Dedifferentiated amniotic fluid mesenchymal stem cell (primary cell): ENCODE measurements around the gene HOXB6.

ENCODE experiments used
- DNase-seq: peaks from one replicate; pipeline ENCODE4 v3.0.0-alpha.2; 2016; ENCODE audit errors: extremely low spot score

Gene HOXB6

DNA sequence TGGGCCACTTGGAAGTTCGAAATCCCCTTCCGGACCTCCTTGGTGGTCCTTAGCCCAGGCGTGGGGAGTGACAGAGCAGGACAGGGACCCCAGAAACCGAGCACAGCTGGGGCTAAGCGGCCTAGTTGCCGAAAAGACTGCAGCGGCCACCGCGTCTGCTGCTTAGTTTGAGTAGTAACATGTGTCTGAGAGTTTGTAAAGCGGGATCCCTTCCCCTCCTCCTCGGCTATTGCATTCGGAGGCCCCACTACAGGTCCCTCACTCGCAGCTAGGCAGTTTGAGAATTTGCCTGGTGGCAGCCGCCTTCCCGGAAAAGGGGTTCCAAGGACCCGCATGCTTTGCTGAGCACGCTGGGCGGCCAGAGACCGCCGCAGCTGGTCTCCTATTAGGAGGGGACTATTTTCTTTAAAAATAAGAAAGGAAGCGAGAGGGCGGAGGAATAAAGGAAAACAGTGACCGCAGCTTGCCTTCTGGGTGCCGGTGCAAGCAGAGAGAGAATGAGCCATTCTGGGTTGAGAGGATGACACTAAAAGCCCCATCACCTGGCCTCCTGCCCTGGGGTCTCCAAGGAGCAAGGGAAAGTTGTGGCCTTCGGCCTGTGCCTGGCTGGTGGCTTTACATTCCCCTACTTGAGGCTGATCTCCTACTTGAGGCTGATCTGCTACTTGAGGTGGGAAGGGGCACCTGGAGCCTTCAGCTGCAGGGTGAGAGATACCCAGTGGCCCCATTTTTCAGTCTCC, 10.1 kb downstream of the HOXB6 start:
- no peak for DNase-seq

- no peak for DNase-seq
Measured at GRCh38 chr17:48593840-48594537, 10.8 kb downstream of the HOXB6 start.

DNA sequence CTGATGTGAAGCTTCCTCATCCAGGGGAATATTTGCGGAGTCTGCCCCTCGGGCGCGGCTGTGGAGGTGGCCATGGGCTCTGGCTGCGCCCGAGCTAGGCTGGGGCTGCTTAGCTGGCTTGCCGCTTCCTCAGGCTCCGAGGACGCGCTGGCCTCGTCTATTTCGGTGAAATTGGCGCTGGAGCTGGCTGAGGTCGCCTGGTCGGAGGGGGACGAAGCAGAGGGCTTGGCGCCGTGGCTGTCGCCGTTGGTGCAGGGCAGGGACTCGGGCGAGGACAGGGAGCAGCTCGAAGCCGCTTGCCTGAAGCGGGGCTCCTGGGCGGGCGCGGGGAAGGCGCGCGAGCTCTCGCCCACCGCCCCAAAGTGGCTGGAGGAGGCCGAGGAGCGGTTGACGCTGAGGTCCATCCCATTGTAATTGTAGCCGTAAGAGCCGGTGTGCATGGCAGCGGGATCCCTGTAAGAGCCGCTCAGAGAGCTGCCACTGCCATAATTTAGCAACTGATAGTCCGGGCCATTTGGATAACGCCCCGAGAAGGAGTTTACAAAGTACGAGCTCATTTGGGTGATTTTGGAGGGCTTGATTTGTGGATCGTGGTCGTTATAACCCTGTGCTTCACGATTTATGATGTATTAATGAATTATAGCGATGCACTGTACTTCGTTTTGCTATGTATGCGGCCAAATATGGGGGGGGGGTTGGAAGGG, 11.5 kb downstream of the HOXB6 start, which contains the start of gene HOXB5:
Gene HOXB5 (minus strand): TSS at position 654 of the 704 bp plus-strand sequence. CDS start 97 bp downstream, at position 557.
- DNase-seq, result no peak

- DNase-seq, result no peak
Measured at GRCh38 chr17:48592577-48592976, 12.2 kb downstream of the HOXB6 start.

- DNase-seq, result no peak
Measured at GRCh38 chr17:48592057-48592514, 12.7 kb downstream of the HOXB6 start.

DNA sequence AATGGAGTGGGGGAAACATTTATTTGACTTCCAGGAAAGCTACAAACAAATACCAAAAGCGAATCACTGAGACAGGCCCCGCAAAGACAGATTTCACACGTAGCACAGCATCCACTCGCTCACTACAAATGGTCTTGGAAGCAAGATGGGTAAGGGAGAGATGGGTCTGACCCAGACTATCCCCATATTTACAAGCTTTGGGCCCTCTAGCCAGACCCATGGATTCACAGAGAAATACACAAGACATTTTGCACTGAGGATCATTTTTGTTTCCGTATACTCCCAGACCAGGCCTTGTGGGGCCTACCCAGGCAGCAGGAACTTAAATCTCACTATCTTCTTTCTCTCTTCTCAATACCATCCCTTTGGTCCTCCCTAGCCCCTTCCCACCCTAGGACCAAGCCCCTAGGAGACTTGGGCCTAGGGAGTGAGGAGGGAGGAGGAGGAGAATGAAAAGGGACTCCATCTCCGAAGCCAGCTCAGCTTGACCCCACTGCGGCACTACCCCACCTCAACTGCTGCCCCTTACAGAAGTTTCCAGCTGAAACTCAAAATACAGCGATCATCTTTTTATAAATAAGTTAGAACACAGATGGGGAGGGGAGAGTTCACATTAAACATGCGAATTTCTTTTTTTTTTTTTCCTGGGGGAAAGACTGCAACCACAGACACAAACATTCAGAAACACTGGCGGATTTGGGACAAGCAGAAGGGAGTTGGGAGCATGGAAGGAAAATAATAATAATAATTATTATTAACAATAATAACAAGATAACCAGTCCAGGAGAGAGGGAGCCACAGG, 13.3 kb downstream of the HOXB6 start:
- no peak for DNase-seq

GRCh38 chr17:48590607-48591161, 14.1 kb downstream of the HOXB6 start:
- DNase-seq, result no peak

GRCh38 chr17:48589831-48590606, 14.8 kb downstream of the HOXB6 start, which contains the start of gene HOXB3:
Gene HOXB3 (minus strand): TSS chr17:48590241. CDS start chr17:48552474, 37,767 bp downstream.
- no peak for DNase-seq

DNA sequence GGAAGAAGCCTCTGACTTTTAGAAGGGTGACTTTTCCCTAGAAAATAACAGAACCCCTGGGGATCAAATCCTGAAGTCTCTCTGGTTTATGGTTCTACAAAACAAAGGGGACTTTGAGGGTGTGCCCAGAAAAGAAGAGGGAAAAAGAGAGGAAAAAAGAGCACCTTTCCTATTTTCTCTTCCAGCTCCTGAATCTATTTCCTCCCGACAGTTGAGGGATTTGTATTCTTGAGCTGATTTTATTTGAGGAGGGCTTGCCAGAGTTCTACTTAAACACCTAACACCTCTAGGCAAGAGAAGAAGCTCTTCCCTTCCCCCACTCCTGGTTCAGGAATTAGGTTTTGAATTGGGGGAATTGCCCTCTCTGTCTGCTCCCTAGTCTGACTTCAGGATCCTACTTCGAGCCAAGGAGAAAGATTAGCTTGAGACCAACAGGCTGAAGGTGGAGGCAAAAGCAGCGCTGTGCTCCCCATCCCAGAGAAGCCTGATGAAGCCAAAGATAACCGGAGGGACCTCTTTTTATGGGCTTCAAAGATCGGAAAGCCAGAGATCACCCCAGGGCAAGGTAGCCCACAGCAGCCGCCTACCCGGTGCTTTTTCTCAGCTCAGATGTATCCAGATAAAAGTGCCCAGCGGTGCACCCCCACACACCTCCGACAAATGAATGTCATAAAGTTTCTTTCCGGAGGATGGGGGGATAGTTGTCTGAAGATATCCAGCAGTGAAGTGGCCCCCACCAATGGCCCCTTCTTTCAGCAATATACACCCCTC, 15.5 kb downstream of the HOXB6 start:
- no peak for DNase-seq

DNA sequence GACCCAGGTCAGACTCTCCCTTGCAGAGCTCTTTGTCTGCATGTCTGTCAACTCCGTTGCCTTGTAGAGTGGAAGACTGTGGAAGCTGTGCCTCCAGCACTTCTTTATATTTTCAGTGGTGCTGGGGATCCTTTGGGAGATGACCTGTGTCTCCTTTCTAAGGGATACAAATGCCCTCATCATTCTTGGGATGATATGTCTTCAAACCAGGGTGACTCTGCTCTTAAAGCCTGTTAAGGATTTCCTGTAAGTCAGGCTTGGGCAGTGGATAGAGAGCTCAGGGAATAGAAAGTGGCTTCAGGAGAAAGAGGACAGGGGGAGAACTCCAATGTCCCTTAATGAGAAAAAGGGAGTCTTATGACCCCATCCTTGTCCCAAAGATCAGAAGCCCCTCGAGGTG, 16.3 kb downstream of the HOXB6 start:
- DNase-seq, result no peak

GRCh38 chr17:48588074-48588415, 16.7 kb downstream of the HOXB6 start:
- DNase-seq, result no peak

- DNase-seq, result no peak
Measured at GRCh38 chr17:48587276-48588073, 17.3 kb downstream of the HOXB6 start.

DNA sequence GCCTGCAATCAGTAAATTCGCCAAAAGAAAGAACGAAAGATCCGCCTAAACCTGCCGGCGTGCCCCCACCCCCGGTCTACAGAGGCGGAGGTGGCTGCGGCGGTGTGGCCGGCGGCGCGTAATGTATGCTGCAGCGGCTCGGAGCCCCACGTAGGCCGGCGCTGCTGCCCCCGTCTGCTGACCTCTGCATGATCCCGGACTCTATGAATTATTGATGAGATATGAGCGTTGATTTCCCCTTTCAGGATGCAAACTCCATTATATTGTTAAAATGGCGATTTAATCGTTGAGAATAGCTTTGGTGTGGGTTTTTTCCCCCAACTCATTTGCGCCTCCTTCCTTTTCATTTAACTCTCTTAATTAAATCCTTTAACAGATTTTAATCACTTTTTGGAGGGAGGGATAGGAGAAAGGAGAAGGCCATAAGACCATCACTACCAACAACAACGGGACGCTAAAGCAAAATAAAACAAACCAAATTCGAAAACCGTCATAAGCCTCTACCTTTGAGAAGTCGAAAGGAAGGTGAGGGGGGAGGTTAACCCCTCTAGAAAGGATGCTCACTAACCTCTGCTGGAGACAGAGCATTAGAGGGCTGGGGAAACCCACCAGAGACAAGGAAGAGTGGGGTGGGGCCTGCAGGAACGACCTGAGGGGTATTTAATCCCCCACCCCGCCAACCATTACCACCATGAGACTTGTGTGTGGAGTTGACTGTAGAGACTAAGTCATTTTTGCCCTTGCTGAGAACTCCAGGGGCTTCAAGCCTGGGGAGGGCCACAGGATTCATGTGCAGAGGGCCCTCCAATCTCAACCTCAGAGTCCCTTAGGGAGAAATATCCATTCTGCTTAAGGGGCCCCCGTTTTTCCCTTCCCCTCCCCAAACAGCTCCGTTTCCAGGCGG, 18.2 kb downstream of the HOXB6 start:
- DNase-seq, result no peak

DNA sequence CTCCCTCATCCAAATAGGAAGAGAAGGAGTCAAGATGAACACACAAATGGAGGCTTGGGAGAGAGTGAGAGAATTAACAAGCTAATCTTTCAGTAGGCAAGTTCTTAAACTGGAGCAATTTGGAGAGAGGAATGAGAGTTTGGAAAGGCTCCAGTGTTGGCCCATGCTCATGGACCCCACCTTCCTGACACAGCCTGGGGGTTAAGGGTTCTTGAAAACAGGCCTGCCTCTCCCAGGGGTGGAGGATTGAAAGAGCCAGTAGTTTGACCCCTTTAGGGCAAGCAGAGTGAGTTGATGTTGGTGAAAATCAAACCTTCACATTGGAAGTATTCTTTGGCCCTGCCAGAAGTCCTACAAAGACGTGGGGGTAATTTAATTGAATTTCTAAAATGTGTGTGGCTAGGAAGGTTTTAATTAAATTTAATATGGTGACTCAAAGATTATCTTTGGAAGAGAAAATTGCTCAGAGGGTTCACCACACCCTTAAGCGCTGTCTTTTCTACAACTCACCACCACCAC, 20.5 kb downstream of the HOXB6 start:
- no peak for DNase-seq

DNA sequence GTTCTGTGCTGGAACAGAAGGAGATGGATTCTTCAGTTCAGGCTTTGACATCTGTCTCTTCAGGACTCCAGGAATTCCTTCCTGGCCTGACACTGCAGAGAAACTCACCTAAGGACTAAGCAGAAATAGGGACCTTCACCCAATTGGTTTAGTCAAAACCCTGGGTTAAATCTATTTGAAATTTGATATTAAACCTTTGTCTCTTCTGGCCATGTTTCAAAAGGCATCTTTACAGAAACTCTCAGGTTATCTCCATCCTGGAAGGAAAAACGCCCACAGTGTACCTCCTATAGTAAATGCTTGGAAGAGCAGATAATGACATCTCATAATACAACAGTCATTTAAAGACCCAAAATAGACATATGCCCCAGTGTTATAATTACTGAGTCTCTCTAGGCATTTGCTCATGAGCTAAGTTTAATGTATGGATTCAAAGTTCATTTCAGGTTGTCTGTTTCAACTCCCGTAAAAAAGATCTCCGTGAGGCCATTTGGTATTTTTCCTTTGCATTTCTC, 21.0 kb downstream of the HOXB6 start:
- DNase-seq, result no peak

GRCh38 chr17:48582750-48583069, 22.1 kb downstream of the HOXB6 start:
- no peak for DNase-seq

DNA sequence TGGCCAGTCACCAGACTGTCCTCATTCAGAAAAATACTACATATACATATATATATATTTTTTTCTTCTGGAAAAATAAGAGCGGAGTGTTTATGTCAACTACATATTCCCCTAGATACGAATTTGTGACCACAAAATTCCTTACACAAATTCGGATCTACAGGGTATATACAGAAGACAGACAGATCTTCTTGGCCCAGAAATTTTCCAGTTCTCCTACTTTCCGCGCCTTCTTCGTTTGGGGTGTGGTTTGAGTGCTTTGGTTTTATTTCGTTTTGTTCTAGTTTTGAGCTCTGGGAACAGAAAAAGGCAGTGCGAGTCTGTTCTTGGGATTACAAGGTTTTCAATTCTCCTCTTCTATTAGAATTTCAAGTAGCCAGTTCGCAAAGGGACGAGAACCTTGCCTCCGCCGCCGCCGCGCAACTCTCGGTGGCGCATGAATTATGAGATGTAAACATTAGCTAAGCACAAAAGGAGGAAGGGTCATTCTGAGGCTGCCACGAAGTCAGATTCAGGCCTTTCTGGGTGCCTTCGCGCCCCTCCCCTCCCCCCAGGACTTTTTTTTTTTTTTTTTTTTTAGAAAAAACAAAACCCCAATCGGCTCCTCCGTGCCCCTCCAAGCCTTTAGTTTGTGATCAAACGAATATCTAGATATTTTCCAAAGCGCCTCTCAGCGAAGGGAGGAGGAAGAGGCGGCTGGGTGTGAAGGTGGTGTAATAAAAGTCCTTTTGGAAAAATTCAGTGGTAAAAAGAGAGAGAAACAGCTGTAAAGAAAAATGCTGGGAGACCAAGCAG, 24.8 kb downstream of the HOXB6 start:
- DNase-seq, result no peak
